C4-2B (cell line): ENCODE data around the gene USP15.
A peak's percentile ranks its signal among the peaks of the same experiment; 100 is the strongest.

Source experiments
- H3K27ac ChIP-seq: fragments of 450-650 bp; 2 replicates; pipeline ENCODE4 v1.5.1; 2017
- ZFX ChIP-seq: fragments of 450-650 bp; IDR thresholded peaks from 2 replicates; pipeline ENCODE4 v1.6.1; 2017
- TF ChIP-seq, protein P1 (sequence below): fragments of 450-650 bp; conservative IDR thresholded peaks from 2 replicates; pipeline ENCODE4 v1.5.1; 2017; ENCODE audit warnings: mild to moderate bottlenecking

USP15 gene

GRCh38 chr12:62258231-62258630 lies 2.0 kb upstream of the USP15 start:
- TF ChIP-seq ZFX: no peak
- TF ChIP-seq, protein P1, sequence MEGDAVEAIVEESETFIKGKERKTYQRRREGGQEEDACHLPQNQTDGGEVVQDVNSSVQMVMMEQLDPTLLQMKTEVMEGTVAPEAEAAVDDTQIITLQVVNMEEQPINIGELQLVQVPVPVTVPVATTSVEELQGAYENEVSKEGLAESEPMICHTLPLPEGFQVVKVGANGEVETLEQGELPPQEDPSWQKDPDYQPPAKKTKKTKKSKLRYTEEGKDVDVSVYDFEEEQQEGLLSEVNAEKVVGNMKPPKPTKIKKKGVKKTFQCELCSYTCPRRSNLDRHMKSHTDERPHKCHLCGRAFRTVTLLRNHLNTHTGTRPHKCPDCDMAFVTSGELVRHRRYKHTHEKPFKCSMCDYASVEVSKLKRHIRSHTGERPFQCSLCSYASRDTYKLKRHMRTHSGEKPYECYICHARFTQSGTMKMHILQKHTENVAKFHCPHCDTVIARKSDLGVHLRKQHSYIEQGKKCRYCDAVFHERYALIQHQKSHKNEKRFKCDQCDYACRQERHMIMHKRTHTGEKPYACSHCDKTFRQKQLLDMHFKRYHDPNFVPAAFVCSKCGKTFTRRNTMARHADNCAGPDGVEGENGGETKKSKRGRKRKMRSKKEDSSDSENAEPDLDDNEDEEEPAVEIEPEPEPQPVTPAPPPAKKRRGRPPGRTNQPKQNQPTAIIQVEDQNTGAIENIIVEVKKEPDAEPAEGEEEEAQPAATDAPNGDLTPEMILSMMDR: no peak
- H3K27ac ChIP-seq: no peak overlapping the region

- peak overlapping the region; percentile 94 for H3K27ac ChIP-seq
- no peak for TF ChIP-seq ZFX
- TF ChIP-seq, protein P1: no peak
Measured at GRCh38 chr12:62258941-62259630, 1.1 kb upstream of the USP15 start.

DNA sequence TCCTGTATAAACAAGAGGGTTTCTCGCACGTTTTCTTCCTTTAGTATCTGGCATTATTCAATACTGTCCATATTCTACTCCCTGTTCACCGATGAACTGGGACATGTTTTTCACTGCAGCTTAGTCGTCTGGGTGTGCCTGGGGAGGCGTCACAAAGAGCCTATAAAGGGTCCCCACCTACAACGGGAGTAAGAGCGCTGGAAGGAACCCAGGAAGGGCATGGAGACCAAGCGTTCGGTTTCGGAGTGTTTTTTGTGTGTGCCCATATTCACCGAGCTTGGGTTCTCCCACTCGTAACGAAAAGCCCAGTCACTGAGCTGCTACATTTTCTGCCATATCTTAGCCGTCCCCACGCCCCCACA lies 592 bp upstream of the USP15 start:
- H3K27ac ChIP-seq: peak overlapping the region; percentile 94
- TF ChIP-seq ZFX: no peak
- TF ChIP-seq, protein P1: no peak

DNA sequence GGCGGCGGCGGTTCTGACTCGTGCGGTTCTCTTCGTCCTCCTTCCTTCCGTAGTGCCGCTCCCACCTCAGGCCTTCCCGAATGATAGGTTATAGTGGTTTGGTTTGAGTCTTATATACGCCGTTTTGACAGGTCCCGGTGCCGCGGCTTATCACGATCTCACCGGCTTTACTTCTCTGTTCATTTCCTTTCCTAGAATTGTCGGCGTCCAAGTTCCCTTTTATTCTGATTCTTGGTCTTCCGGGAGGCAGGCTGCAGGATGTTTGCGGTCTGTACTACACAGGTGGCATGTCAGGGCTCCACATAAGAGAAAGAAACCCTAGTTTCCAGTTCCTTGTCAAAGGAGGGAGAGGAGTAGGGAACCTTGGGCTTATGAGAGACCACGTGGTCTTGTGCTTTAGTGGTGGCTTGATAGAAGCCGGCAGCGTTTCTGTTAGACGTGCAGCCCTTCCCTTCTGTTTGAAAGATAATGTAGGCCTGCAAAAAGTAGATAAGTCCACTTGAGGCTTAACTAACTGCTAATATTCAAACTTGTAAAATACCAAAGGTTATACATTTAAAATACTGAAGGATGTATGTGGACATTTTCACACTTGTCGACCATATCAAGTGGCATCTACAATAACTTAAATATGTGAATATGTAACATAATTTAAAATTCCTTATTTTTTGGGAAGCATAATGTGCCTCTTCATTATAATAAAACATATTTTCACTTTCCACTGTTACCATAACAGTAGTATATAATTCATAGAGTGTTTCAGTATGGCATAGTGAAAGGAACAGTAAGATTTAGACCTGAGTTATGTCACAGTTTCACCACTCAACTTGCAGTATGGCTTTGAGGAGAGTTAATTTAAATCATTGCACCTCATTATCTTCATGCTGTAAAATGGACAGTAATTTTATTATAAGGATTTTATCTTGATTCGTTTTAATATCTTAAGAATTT lies 804 bp downstream of the USP15 start:
- peak overlapping the region; percentile 94 for H3K27ac ChIP-seq
- no peak for TF ChIP-seq ZFX
- TF ChIP-seq, protein P1: no peak

GRCh38 chr12:62261876-62262517 lies 1.8 kb downstream of the USP15 start:
- no peak for TF ChIP-seq ZFX
- TF ChIP-seq, protein P1: no peak
- H3K27ac ChIP-seq: no peak overlapping the region

DNA sequence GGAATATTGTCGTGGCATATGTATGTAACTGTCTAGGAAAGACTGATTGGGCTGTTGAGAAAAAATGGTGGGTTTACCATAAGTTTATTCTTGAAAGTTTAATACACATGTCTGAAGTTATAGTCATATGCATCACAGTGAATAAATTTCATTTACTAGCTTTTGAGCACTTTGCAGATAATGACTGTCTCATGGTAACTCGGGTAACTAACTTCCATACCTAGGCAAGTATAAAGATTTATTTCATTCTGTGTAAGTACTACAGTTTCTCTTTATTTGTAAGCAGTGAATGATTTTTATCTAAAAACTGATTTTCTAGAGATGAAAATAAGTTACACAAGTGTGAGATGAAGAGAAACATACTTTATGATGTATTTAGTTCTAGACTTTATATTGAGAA lies 3.0 kb downstream of the USP15 start:
- TF ChIP-seq, protein P1: no peak
- TF ChIP-seq ZFX: no peak

More for the DNA sequence above, 3.0 kb downstream of the USP15 start:
- H3K27ac ChIP-seq: no peak overlapping the region
